ENCODE results near the gene PRKCZ.

- TF ChIP-seq CTCF (IDR thresholded peaks at IDR 0.05) = no peak
- no peak for TF ChIP-seq EZH2 (IDR thresholded peaks at IDR 0.05)
Observed at GRCh38 chr1:2041305-2041704, 8.9 kb upstream of the PRKCZ start.

Data from neural progenitor cell (in vitro differentiated cells).